Posterior vena cava (tissue), 2 donors: ENCODE data around the gene TBRG4. TPM values are rescaled to one million over a fixed set of nuclear protein-coding genes. Genes with fewer than 3 reads are reported as not detected.

Source experiments
- DNase-seq: peaks from one replicate; pipeline ENCODE4 v3.0.0-alpha.2; 2020; ENCODE audit warnings: low spot score
- intact Hi-C, 2 donors: fragments of 100-400 bp; cut with DNase I; formaldehyde crosslinking; loops; one replicate each; pipeline versions ENCODE4 v1.14.1 to v1.14.2; 2022 to 2023
- total RNA-seq, 2 donors: library from RNA; stranded (reverse); fragmentation: NEBNext Ultra II Directional; extraction: Animal tissue kit (Norgen Biotek cat#: 25700); gene quantifications; one replicate each; pipeline ENCODE4 v1.2.1, GENCODE V29; 2021
- donor health status: DM: yes; HTN: yes; CAD: no.
- donor health status: DM: yes; HTN: yes; CAD: no.

Gene TBRG4
- total RNA-seq, 2 donors from 2014 or later: 32.5 to 35.1 TPM

- DNase-seq: no peak
- intact Hi-C loops: no loop called here
These were observed 57.1 kb downstream of the TBRG4 start for GRCh38 chr7:45054442-45054841.

GRCh38 chr7:45053941-45054340, 57.6 kb downstream of the TBRG4 start:
- no peak for DNase-seq
- intact Hi-C loops: no loop called here

GRCh38 chr7:45053401-45053800, 58.1 kb downstream of the TBRG4 start:
- intact Hi-C loops: no loop called here
- DNase-seq: no peak

- DNase-seq: no peak
- intact Hi-C loops: no loop called here
These were observed 59.5 kb downstream of the TBRG4 start for GRCh38 chr7:45052011-45052410.

GRCh38 chr7:45050198-45050597, 61.3 kb downstream of the TBRG4 start:
- no peak for DNase-seq
- intact Hi-C loops: no loop called here

Other genes starting within 250 kb of the TBRG4 start
- gene PURB, start 226.2 kb downstream of the TBRG4 start, total RNA-seq: 10 to 100 TPM; 27.7 to 42.5 TPM
- 1 to 10 TPM; 4.9 to 6.3 TPM for gene MYO1G, start 132.7 kb downstream of the TBRG4 start, total RNA-seq
- gene CCM2, start 111.5 kb downstream of the TBRG4 start, total RNA-seq: 10 to 100 TPM; 31.8 to 36.9 TPM
- 10 to 100 TPM in 1 of 2 donors, 1 to 10 TPM in 1; 8.5 to 10.4 TPM for gene NACAD, start 22.7 kb downstream of the TBRG4 start, total RNA-seq
- 10 to 100 TPM; 45.5 to 54.1 TPM for gene RAMP3, start 46.1 kb upstream of the TBRG4 start, total RNA-seq